HAP-1 (cell line): ENCODE results near the gene IGSF6.
"Not testable (repeated sequence)": the region's sequence is repeated elsewhere in the genome, so short reads cannot be mapped to it uniquely, and the experiment has no call there.

Source experiments
- DNase-seq, 2 experiments: peaks; one replicate each; pipeline ENCODE4 v3.0.0-alpha.2; 2016 to 2020; ENCODE audit warnings: low spot score in 2 of 2
- H3K27me3 ChIP-seq: fragments of 250-450 bp; sonication (Bioruptor Pico); 2 replicates; pipeline ENCODE4 v1.5.1; 2020; ENCODE audit warnings: low read depth, mild to moderate bottlenecking, moderate library complexity
- H3K36me3 ChIP-seq: fragments of 250-450 bp; sonication (Bioruptor Pico); replicated peaks from 2 replicates; pipeline ENCODE4 v1.5.1; 2020; ENCODE audit warnings: mild to moderate bottlenecking
- H3K4me1 ChIP-seq: fragments of 250-450 bp; sonication (Bioruptor Pico); 2 replicates; pipeline ENCODE4 v1.5.1; 2020; ENCODE audit warnings: mild to moderate bottlenecking
- H3K4me3 ChIP-seq: fragments of 250-450 bp; sonication (Bioruptor Pico); 2 replicates; pipeline ENCODE4 v1.5.1; 2020; ENCODE audit warnings: mild to moderate bottlenecking, moderate library complexity
- H3K9me3 ChIP-seq: fragments of 250-450 bp; sonication (Bioruptor Pico); 2 replicates; pipeline ENCODE4 v1.5.1; 2020; ENCODE audit warnings: mild to moderate bottlenecking, moderate library complexity
- in situ Hi-C: fragments of 300-500 bp; cut with MboI; formaldehyde crosslinking; loops from 3 replicates; pipeline ENCODE4 v1.14.3; 2020; ENCODE audit warnings: low sequenced_read_pairs, inconsistent platforms, mixed read lengths

Gene IGSF6

DNA sequence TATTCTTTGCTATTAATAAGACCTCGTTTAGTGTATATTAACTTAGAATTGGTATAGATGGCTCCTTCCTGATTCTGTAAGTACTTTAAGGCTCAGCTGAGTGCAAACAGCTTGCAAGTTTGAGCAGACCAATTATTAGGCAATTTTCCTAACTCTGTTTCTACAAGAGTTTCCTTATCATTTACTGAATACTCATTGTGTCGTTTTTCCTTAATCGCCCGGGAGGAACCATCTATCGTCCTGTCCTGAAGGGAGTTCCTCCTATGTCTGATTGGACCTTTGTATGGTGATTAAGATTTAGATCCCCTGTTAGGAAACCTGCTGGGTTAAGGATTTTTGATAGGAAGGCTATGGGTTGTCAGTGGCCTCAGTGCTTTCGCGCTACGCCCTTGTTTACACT is 21.0 kb downstream of the IGSF6 start:
- H3K27me3 ChIP-seq, DNase-seq, in situ Hi-C loops, H3K4me3 ChIP-seq, H3K9me3 ChIP-seq, H3K4me1 ChIP-seq: not testable (repeated sequence)
- peaks cover 11% of the 10 kb centered on the region for H3K36me3 ChIP-seq

DNA sequence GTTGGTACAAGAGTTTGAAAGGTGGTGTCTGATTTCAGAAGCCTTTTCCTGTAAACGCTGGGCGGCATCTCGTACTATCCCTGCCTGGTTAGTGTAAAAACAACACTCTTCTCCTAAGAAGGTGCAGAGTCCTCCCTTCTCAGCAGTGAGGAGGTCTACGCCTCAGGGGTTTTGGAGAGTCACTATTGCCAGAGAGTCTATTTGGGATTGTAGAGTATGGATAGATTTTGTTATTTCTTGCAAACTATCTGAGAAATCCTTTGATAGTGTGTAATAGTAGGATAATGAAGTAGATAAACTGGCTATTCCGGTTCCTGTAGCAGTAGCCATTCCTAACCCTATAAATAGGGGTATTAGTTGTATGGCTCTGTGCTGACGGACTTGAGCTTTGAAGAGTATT is 21.5 kb downstream of the IGSF6 start:
- DNase-seq, H3K4me3 ChIP-seq, in situ Hi-C loops, H3K9me3 ChIP-seq, H3K27me3 ChIP-seq, H3K4me1 ChIP-seq: not testable (repeated sequence)
- peaks cover 11% of the 10 kb centered on the region for H3K36me3 ChIP-seq

DNA sequence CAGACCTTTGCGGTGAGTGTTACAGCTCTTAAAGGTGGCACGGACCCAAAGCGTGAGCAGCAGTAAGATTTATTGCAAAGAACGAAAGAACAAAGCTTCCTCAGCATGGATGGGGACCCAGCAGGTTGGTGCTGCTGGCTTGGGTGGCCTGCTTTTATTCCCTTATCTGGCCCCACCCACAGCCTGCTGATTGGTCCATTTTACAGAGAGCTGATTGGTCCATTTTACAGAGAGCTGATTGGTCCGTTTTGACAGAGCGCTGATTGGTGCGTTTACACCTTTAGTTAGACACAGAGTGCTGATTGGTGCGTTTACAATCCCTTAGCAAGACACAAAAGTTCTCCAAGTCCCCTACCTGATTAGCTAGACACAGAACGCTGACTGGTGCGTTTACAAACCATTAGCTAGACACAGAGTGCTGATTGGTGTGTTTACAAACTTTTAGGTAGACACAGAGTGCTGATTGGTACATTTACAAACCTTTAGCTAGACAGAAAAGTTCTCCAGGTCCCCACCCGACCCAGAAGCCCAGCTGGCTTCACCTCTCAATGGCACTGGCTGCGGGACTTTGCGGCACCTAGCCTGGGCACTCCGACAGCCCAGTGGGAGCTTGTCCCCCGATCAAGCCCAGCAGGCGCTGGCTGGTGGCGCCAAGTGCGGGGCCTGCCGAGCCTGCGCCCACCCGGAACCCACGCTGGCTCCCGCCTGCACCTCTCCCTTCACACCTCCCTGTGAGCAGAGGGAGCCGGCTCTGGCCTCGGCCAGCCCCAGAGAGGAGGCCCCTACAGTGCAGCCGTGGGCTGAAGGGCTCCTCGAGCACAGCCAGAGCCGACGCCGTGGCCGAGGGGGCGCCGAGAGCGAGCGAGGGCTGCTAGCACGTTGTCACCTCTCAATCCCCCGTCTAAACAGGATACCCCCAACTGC is 22.5 kb downstream of the IGSF6 start:
- H3K27me3 ChIP-seq, in situ Hi-C loops, H3K4me3 ChIP-seq, H3K4me1 ChIP-seq, DNase-seq, H3K9me3 ChIP-seq: not testable (repeated sequence)
- H3K36me3 ChIP-seq, result peaks cover 18% of the 10 kb centered on the region

DNA sequence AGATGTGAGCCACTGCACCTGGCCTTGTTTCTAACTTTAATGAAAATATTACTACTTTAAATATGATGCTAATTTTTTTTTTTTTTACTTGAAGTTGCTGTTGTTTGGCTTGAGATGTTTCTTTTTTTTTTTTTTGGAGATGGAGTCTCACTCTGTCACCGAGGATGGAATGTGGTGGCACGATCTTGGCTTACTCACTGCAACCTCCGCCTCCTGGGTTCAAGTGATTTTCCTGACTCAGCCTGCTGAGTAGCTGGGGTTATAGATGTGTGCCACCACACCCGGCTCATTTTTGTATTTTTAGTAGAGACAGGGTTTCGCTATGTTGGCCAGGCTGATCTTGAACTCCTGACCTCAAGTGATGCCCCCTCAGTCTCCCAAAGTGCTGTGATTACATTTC is 23.6 kb downstream of the IGSF6 start:
- Histone ChIP-seq H3K4me1 (no peaks in the 10 kb centered on the region), H3K4me3 (no peak overlapping the region), H3K27me3 (no peaks in the 10 kb centered on the region), H3K36me3 (peaks cover 20% of the 10 kb centered on the region), H3K9me3 (no peaks in the 10 kb centered on the region)
- in situ Hi-C loops, result no loop called here
- no peak for DNase-seq

DNA sequence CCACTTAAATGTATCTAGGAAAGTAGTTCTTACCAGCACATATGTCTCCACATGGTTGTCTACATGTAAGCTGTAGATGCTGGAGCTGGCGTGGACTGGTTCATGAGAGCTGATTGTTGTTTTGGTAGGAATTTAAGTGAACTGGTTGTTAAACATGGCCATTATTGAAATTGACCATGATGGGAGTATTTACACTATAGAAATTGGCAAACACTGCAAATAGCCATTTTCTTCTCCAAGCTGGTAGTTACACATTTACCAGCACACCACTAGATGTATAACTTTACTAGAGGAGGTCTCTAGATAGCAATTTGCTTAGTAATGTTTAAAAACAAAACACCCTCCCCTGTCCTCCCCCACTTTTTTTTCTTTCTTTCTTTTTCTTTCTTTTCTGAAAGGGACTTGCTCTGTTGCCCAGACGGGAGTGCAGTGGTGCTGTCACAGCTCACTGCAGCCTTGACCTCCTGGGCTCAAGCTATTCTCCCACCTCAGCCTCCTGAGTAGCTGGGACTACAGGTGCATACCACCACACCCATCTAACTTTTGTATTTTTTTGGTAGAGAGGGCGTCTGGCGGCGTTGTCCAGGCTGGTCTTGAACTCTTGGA is 24.2 kb downstream of the IGSF6 start:
- Histone ChIP-seq H3K4me1 (0 out of 2 replicates have a peak, but pooled peaks cover 2% of the 10 kb centered on the region), H3K9me3 (no peaks in the 10 kb centered on the region), H3K36me3 (peaks cover 23% of the 10 kb centered on the region), H3K4me3 (no peak overlapping the region), H3K27me3 (no peaks in the 10 kb centered on the region)
- DNase-seq, result no peak
- in situ Hi-C loops, result no loop called here

DNA sequence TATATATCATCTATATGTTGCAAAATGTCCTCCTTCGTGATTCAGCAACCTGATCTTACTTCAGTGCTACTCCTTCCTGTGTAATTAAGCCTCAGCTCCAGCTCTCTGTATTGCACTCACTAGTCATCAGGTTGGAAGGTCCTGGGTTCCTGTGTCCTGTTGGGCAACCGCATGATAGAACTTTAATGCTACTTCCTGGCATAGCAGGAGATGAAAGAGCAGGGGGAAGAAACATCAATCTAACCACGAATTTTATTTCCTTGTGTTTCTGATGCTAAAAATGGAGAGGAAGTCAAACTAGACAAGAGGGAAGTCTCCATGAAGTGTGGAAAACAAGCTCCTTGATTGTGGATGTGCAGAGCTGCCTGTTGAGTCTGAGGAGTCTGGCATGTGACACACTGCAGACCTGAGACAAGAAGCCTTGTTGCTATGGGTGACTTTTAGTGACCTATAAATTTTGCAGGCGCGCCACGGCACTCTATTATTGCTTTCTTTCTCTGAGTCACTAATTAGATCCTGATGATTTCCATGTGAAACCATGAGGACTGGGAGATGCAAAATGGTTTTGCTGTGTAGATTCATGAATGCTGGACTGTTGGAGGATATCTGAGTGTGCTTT is 25.6 kb downstream of the IGSF6 start:
- H3K4me1 ChIP-seq, result peaks cover 9% of the 10 kb centered on the region; the same call in 1 of the 2 replicates
- H3K36me3 ChIP-seq, result peaks cover 26% of the 10 kb centered on the region
- H3K9me3 ChIP-seq, result no peaks in the 10 kb centered on the region
- no peak for DNase-seq
- no peaks in the 10 kb centered on the region for H3K27me3 ChIP-seq
- in situ Hi-C loops, result no loop called here
- no peak overlapping the region for H3K4me3 ChIP-seq

DNA sequence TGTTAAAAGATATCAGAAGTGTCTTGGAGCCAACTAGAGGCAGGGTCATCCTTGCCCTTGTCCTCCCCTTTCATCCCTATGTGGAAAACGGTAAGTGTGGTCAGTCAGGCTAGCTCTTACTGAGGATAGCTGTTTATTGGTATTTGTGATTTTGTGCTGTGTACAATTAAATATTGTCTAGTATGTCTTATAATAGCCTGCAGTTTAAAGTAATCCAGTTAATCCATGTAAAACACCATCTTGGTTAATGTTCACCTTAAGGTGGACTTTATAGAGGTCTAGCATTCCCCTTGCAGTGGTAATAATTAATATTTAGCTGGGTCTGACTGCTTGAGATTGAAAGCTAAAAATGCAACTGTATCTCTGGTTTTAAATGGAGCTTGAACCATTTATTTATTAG is 27.4 kb downstream of the IGSF6 start:
- no peak for DNase-seq
- Histone ChIP-seq H3K9me3 (no peaks in the 10 kb centered on the region), H3K4me3 (no peak overlapping the region), H3K27me3 (no peaks in the 10 kb centered on the region), H3K36me3 (peaks cover 26% of the 10 kb centered on the region), H3K4me1 (peaks cover 9% of the 10 kb centered on the region; the same call in 1 of the 2 replicates)
- in situ Hi-C loops, result no loop called here

DNA sequence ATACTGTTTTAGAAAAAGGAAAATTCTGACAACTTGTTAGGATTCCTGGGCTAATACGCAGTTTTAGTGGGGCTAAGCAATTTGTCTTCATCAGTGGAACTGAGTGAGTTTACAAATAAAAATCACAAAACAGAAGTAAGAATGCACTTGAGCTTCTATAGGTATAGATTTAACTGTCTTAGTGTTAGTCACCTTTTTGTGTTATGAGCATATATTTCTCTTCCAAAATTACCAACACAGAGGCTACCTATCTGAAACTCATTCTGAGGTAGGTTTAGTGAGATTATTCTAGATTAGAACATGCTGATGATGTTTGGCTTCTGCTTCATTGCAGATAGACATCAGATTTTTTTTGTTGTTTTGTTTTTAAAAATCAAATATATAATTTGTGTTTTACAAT is 29.9 kb downstream of the IGSF6 start:
- Histone ChIP-seq H3K4me3 (no peak overlapping the region), H3K4me1 (peaks cover 9% of the 10 kb centered on the region; the same call in 1 of the 2 replicates), H3K36me3 (peaks cover 29% of the 10 kb centered on the region), H3K27me3 (no peaks in the 10 kb centered on the region), H3K9me3 (no peaks in the 10 kb centered on the region)
- in situ Hi-C loops, result no loop called here
- no peak for DNase-seq

DNA sequence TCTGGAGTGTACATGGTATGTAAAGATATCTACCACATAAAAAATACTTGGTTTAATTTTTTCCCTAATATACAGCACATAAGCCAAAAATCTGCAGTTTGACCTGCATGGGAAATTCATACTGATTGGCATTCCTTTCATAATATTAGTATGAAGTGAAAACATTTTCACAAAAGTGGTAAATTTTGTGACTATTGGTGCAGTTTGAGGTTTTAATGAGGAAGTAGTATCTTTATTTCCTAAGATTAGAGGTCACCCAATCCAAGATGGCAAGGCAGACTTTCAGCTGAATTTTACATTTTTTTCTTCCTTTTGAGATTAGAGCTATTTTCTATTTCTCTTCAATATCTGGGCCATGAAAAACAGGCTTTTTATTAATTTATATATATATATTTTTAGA is 31.8 kb downstream of the IGSF6 start:
- Histone ChIP-seq H3K9me3 (no peaks in the 10 kb centered on the region), H3K36me3 (peaks cover 33% of the 10 kb centered on the region), H3K27me3 (no peaks in the 10 kb centered on the region), H3K4me1 (peaks cover 9% of the 10 kb centered on the region; the same call in 1 of the 2 replicates), H3K4me3 (no peak overlapping the region)
- in situ Hi-C loops, result no loop called here
- DNase-seq, result no peak

DNA sequence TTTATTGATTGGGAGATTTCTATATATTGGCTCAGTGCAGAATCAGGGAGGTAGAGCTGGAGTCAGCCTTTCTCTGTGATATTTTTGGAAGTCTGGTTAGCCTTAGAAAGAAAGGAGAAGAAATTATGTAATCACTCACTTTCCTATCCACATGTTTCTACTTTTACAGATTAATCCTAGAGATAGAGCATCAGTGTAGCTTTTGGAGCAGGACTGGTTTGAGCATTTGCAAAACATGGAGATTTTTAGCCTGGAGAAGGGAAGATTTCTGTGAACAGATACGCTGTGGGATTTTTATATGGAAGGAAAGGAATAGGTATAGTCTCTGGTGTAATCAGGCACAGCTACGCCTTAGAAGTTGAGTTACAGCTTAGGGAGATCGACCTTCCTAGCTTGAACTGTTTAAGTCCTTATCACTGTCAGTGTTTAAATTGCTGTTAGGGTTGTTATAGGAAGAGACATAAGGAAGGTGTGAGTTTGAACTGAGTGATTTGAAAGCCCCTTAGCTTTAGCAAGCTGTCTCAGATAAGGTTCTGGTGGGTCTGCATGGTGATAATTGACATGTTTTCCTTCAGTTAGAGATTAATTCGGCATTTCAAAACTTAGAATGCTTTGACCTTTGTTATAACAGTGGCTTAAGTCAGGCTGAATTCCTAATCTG is 32.5 kb downstream of the IGSF6 start:
- Histone ChIP-seq H3K36me3 (peaks cover 26% of the 10 kb centered on the region), H3K4me1 (peaks cover 9% of the 10 kb centered on the region; the same call in 1 of the 2 replicates), H3K27me3 (no peaks in the 10 kb centered on the region), H3K4me3 (no peak overlapping the region), H3K9me3 (no peaks in the 10 kb centered on the region)
- in situ Hi-C loops, result no loop called here
- DNase-seq, result no peak

DNA sequence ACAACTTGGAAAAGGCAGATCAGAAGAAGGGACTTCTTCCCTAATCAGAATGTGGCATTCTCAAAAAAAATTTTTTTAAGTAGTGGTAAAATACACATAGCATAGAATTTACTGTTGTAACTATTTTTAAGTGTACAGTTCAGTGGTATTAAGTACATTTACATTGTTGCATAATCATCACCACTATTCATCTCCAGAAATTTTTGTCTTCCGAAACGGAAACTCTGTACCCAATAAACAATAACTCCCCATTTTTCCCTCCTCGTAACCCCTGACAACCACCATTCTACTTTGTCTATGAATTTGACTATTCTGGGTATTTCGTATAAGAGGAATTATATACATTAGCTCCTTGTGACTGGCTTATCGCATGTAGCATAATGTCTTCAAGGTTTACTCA is 34.1 kb downstream of the IGSF6 start:
- no peaks in the 10 kb centered on the region for H3K9me3 ChIP-seq
- H3K4me3 ChIP-seq, result no peak overlapping the region
- DNase-seq, result no peak
- peaks cover 7% of the 10 kb centered on the region; the same call in 1 of the 2 replicates for H3K4me1 ChIP-seq
- H3K27me3 ChIP-seq, result no peaks in the 10 kb centered on the region
- peaks cover 28% of the 10 kb centered on the region for H3K36me3 ChIP-seq
- in situ Hi-C loops, result no loop called here

DNA sequence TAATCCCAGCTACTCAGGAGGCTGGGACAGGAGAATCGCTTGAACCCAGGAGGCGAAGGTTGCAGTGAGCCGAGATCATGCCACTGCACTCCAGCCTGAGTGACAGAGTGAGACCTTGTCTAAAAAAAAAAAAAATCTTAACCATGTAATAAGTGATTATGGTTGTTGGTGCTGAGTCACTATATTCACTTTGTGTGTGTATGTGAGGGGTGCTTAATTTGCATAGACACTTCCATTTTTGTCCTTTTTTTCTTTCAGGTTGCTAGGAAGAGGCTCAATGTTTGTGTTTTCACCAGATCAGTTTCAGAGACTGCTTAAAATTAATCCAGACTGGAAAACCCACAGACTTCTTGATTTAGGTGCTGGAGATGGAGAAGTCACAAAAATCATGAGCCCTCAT is 34.8 kb downstream of the IGSF6 start:
- Histone ChIP-seq H3K36me3 (peaks cover 27% of the 10 kb centered on the region), H3K27me3 (no peaks in the 10 kb centered on the region), H3K9me3 (no peaks in the 10 kb centered on the region), H3K4me3 (no peak overlapping the region), H3K4me1 (peaks cover 5% of the 10 kb centered on the region)
- in situ Hi-C loops, result no loop called here
- DNase-seq, result no peak

DNA sequence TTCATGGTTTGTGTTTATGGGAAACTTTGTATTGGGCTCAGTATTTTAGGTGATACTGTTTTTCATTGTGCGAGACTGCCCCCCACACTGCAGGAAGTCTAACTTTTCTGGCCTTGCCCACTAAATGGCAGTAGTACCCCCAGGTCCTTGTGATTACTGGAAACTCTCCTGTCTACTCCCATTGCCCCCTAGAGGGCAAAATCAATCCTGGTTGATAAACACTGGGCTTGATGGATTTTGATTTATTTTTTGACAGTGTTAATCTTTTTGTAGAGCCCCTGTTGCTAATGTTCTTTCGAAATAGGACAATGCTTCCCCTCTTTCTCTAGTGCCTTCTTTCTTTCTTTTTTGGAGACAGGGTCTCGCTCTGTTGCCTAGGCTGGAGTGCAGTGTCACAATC is 37.5 kb downstream of the IGSF6 start:
- Histone ChIP-seq H3K36me3 (peaks cover 24% of the 10 kb centered on the region), H3K4me3 (no peak overlapping the region), H3K9me3 (no peaks in the 10 kb centered on the region), H3K27me3 (no peaks in the 10 kb centered on the region), H3K4me1 (peaks cover 22% of the 10 kb centered on the region)
- in situ Hi-C loops, result no loop called here
- no peak for DNase-seq
